ENCODE results near the gene C19orf44.

DNA sequence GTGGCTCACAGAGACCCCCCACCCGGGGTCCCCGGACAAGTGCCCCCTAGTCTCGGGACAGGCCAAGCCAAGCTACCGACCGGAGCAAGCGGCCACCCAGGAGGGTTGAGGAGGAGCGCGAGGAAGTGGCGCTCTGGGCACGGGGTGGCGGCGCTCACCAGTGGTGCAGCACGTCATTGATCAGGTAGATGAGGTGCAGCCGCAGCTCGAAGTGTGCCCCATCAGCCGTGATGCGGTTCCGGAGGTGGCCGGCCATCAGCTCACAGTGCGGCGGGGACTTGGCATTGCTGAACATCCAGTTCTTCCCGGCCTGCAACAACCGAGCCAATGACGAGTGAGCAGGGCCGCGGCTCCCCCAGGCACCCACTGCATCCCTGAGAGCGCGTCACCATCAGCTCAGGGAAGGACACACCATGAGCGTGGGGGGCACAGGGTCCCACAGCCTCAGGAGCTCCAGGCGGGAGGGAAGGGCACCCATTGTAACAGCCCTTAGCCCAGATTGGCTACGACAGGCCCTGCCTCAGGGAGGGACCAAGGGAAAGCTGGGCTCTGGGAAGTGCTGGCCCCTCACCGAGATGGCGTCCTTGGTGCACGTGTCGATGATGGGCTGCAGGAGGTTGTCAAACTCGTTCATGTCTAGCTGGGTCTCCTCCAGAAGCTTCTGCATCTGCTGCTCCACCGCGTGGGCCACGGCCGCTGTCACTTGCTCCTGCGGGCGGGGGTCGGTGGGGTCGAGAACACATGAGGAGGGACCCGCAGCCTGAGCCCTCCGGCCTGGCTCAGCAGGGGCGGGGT lies 36.4 kb downstream of the C19orf44 start:
- TF ChIP-seq, protein P1, sequence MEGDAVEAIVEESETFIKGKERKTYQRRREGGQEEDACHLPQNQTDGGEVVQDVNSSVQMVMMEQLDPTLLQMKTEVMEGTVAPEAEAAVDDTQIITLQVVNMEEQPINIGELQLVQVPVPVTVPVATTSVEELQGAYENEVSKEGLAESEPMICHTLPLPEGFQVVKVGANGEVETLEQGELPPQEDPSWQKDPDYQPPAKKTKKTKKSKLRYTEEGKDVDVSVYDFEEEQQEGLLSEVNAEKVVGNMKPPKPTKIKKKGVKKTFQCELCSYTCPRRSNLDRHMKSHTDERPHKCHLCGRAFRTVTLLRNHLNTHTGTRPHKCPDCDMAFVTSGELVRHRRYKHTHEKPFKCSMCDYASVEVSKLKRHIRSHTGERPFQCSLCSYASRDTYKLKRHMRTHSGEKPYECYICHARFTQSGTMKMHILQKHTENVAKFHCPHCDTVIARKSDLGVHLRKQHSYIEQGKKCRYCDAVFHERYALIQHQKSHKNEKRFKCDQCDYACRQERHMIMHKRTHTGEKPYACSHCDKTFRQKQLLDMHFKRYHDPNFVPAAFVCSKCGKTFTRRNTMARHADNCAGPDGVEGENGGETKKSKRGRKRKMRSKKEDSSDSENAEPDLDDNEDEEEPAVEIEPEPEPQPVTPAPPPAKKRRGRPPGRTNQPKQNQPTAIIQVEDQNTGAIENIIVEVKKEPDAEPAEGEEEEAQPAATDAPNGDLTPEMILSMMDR (IDR thresholded peaks at IDR 0.05): no peak
- no peak for TF ChIP-seq POLR2AphosphoS5 (IDR thresholded peaks at IDR 0.05; ENCODE audit: insufficient read depth in 1 of 2, low read depth in 1 of 2)

All from vagina (tissue), 2 donors.